HG03354 (cell line): Measurements from ENCODE around the gene BRD4.

Source experiments
- ATAC-seq: cut with Tn5 transposase; IDR thresholded peaks from one replicate; pipeline ENCODE4 v1.9.1; 2021; ENCODE audit warnings: mild to moderate bottlenecking; ENCODE audit not compliant: unreplicated experiment, poor library complexity, severe bottlenecking

BRD4 gene

DNA sequence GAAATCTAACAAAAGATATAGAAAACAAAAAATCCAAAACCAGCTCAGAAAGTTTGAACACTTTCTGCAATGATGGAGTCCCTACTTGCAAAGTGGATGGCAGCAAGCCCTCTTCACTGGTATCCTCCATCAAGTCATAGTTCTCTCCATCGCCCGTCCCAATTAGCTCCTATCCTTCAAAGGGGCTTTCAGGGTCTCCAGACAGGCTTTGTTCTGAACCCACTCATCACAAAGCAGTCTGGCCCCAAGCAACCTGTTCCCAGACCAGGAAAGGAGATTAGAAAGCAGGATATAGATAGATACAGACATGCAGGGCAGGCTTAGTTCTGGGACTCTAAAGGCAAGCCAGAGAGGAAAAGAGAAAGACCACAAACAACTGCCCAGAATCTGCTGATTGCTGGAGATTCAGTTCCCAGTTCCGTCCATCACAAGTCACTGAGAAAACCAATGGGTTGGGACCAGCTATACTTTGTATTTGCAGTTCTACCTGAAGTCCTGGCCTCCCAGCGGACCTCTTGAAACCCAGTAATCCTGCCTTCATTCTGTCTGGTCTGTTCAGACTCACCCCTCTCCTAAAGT lies 52.9 kb downstream of the BRD4 start:
- no peak for ATAC-seq

DNA sequence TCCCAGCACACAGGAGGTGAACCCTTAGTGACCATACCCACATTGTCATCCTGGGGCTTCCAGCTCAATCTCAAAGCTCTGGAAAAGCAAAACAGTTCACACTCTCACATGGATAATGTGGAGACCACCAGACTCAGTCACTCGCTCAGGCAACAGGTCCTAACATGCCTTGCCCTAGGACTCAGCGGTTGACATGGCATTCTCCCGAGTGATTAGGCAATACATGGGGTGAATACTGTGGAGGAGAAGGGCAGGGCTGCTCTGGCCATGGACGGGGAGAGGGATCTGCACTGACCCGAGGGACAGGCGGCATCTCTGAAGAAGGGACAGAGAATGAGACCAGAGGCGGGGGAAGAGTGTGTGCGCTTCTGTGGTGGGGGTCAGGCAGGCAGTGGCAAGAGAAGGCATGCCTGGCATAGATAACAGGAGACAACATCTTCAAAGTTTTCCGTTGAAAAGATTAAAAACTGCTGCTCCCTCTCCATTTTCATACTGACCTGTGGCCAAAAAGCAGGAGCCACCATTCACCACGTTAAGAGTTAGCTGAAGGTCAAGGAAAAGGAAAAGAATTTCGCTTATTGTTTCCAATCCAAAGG lies 55.6 kb downstream of the BRD4 start:
- no peak for ATAC-seq

DNA sequence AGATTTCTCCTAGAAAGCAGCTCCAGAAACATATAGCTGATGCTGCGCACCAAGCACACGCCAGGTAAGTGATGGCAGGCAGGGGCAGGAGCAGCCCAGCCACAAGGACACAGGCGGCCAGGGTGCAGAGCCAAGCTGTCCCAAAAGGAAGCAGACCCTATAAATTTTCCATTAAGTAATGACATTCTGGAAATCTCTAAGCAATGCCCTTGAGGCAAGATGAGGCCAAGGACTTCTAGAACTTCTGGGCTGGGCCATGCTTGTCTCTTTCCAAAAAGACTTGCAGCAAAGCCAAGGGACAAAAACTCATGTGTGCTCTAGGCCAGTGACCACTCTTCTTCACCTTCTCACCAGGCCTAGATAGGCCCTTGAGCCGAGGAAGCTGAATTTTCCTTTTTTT lies 57.9 kb downstream of the BRD4 start:
- ATAC-seq, result no peak

DNA sequence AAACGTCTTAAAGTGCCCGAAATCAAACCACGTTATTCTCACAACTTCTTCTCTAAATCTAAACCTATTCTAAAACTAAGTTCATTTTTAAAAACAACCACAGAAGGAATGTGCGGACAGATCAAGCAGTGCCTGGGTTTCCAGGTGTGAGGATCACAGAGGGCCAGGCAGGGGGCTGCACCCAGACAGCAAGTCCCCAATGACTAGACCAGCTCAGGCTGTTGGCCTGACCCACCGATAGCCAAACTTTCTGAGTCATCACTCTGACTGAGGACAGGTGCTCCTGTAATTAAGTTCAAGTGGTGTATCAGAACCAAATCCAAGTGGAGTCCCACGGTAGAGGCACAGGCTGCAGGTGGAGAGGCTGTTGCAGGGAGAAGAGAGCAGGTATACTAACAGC lies 62.5 kb downstream of the BRD4 start:
- ATAC-seq, result no peak

DNA sequence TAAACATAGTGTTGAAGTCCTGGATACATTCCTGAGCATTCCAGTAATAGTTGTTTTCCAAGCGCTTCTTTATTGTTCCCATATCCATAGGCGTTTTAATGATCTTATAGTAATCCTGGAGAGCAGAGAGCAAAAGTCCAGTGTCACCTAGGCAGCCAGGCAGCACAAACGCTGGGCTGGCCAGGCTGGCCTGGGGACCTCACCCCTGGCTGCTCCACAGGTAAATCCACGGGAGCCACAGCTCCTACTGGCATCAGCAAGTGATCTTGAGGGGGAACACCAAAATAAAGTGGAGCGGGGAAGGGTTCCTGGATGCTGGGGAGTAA lies 63.4 kb downstream of the BRD4 start:
- no peak for ATAC-seq

DNA sequence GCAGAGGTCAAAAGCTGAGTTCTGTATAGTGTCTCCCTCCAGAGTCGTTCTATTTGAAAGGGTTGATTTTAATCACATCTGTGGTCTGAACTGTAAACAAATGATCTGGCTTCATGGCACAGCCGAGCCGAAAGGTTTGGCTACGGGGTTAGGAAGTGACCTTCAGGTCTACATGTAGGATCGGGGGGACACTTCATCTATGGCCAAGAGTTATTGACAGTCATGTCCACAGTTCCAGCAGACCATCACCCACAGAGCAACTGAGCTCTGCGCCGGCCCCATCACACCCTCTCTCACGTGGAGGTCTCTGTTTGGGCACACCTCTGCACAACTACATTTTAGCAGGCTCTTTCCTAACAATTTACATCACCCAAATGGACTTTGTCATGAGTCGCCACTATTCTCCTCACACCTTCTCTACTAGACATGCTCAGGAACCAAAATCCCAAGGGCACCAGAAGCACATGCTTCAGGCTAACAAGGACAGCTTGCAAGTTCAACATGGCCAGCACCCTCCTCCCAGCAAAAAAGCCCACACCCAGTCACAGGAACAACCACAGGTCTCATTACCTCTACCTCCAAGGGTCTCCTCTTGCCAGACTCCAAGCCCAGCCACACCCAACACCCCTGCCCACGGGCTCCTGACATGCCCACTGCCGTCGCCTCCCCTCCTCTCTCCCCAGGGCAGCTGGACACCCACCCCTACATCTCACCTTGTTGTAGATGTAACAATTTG lies 64.0 kb downstream of the BRD4 start:
- ATAC-seq, result no peak

DNA sequence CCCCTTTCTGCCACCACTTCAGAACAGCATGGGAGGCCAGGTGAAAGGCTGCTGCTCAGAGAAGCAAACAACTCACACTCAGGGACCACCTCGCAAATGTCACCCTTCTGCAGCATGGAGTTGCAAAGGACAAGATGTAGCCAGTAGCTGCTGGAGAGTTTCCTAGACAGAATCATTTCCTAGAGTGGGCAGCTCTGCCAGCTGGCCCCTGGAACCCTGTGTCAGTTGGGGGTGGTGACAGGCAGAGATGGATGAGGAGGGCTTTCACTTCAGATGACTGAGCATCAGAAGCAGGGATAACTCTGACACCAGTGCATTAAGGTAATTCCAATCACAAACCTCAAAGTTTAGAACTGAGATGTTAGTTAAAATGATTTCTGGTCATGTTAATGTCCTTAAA lies 65.7 kb downstream of the BRD4 start:
- no peak for ATAC-seq

DNA sequence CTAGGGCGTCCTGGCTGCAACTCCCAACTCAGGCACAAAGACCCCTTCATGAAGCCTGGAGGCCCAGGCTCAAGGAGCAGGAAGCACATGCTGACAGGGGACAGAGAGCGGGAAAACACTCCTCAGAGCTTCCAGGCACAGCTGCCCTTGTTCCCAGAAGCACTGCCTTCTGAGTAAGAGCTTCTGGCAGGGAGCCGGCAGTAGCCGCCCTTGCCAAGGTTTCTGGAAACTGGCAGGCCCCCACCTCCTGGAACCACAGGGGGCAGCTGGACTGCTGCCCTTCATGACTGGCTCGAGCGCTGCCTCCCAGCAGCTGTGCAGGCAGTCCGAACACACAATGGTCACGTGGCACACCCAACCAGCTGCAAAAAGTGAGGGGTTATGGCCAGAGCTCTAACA lies 66.5 kb downstream of the BRD4 start:
- ATAC-seq, result no peak

DNA sequence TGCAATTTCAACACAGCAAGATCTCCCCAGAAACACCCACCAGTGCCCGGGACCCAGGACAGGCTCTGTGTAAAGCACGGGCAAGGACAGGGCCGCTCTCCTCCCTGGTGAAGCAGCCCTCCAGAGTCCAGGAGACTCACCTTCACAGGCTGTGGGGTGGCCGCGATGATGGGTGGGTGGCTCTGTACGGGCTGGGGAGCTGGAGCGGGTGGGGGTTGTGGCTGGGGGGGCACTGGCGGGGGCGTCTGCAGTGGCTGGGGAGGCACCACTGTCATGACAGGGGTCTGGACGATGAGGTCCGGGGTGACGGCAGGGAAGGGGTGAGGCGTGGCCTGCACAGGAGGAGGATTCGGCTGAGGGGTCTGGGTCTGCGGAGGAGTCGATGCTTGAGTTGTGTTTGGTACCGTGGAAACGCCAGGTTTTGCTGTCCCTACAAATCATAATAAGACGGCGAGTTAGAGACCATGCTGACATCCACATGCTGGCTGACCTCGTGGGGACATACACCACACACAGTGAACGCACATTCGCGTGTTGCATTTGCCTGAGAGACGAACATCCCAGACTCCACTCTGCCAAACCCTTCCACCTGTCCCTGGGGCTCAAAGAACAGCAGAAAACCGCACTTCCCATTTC lies 67.0 kb downstream of the BRD4 start:
- ATAC-seq, result no peak

DNA sequence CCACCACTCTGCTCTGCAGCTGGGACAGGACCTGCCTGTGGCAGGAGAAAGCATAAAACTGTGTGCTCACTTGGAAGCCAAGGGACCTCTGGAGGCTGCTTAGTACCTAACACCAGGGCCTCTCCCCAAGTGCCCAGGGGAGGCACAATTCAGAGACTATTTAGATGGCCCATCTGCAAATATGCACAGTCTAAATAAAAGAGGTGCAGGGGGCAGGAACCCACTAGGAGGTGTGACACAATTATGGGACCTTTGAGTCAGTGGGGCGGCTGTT lies 67.5 kb downstream of the BRD4 start:
- ATAC-seq, result no peak

DNA sequence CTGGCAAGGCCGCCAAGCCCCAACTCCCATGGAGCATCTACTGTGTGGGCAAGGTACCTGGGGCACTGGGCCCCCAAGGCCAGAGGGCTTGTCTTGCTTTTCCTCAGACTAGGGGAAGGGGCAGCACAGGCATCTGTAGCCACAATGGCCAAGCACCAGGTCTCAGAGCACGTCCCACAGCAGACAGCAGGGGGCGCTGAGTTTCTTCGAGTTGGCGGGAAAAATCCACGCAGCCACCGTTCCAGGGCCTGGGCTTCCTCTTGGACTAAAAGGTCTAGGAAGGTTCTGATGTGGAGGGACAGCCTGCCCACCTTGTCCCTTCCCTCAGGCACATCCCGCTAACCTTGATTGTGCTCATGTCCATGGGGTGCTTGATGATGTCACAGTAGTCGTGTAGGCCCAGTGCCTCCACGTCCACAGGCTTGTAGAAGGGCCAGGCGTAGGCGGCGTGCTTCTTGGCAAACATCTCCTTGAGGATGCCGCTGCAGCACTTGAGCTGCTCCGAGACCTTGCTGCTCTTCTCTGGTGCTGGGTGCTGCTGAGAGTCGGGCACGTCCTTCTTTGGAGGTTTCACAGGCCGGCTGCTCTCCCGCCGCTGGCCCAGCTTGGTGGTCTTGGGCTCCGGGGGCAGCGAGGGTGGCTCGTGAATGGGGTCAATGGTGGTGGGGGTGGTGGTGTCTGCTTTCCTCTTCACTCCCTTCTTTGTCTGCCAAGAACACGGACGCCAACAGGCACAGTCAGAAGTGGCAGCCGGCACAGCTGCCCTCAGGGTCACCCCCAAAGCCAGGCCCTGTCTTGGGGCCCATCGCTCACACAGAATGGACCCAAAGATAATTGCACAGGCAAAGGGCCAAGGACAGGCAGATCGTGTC lies 68.0 kb downstream of the BRD4 start:
- ATAC-seq, result no peak

DNA sequence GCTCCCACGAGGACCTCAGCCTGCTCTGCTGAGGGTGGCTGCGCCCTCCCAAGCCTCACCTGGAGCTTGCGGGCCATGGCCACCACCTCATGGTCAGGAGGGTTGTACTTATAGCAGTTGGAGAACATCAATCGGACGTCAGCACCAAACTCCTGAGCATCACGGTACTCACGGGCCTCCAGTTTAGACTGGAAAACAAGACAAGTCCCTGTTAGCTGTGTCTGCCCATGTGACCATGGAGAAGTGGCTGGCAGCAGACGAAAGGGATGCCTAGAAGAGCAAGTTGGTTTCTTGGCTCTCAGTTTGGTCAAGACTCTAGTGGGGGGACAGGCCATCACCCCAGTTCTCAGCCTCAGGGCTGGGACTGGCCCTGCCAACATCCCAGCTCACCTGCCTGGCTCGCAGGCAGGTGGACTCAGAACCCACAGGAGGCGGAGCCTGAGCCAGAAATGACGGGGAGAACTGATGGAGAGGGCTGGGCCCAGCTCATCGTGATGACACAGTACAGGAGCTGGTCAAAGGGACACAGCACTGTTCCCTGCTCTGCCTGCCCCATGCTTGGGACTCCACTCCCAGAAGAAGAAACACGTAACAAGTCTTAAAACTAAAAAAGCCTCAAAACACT lies 68.9 kb downstream of the BRD4 start:
- ATAC-seq, result no peak

DNA sequence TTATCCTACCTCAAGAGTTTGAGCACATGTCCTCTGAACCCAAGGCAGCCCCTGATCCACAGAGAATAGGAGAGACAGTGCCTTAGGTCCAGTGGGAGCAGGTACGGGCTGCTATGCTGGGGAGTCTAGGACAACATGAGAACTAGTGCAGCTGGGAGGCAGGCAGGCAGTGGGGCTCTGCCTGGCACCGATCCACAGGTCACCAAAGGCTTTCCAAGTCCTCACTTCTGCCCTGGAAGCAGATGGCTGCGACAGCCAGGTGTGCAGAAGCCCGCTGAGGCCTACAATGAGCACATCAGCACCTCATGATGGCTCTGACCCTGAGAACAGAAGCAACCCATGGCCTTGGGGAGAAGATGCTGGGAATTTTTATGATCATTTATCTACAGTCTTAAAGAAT lies 70.3 kb downstream of the BRD4 start:
- no peak for ATAC-seq

DNA sequence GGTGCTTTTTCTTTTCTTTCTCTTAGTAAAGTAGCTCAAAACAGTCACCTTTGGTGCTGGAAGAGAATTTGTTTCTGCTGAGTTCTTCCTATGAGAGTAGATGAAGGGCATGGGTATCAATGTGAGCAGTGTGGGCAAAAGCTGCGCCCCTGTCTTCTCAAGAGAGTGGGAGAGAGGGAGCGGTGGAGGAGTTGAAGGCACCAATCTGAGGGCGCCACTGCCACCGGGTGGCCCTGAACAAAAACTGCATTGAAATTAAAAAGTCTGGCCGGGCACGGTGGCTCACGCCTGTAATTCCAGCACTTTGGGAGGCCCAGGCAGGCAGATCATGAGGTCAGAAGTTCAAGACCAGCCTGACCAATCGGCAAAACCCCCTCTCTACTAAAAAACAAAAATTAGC lies 71.4 kb downstream of the BRD4 start:
- ATAC-seq, result no peak

DNA sequence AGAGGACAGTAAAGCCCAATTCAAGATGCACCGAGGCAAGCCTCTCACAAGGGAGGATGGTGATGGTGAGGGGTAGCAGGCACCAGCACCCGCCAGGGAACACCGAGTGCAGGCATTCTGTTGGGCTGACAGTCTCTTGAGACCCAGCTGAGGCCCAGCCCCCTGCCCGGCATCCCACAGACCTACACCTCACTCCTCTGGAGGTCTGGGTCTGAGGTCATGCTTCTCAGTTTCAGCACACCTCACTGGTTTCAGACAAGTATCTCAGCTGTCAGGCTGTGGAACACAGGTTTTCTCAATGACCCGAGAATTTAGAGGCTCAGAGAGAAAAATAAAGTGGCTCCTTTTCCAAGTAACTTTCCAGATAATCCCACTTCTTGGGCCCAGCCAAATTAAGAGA lies 72.4 kb downstream of the BRD4 start:
- ATAC-seq, result no peak

DNA sequence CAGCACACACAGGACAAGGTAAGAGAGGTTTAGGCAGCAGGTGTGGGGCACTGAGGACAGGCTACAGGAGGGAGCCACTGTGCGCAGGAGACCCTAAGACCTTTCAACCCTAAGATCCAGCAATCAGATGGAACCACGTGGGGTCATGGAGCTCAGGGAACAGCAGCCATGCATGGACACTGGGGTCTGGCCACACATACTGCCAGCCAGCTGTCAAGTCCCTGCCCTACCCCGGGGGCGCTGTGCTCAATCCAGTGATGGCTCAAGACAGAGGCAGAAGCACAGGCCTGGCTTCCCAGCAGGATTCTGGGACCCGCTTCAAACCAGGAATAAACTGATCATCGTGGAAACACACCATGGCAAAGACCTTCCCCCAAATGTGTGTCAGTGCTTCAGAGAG lies 74.6 kb downstream of the BRD4 start:
- no peak for ATAC-seq

DNA sequence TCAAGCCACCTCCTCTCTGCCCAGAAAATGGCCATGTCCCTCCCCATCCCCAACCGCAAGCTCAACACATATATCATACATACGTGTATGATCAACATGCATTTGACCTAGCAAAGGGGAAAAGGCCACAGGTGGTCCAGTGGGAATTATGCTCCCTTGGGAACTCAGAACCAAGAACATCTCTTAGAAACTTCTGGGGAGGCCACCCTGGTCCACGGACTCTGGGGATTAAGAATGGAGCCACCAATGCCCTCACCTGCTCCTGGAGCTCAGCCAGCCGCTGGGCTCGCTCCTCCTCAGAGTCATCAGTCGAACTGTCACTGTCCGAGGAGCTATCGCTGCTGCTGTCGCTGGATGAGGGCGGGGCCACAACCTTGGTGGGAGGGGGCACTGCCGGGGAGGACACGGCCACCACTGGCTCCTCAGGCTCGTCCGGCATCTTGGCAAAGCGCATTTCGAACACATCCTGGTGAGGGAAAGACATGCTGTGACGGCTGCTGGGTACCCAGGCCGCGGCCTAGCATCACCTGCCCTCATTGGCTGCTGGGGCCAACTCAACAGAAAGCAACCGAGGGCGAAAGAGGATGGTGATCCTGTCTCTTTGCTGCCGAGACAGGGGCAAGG lies 75.5 kb downstream of the BRD4 start:
- ATAC-seq, result no peak

DNA sequence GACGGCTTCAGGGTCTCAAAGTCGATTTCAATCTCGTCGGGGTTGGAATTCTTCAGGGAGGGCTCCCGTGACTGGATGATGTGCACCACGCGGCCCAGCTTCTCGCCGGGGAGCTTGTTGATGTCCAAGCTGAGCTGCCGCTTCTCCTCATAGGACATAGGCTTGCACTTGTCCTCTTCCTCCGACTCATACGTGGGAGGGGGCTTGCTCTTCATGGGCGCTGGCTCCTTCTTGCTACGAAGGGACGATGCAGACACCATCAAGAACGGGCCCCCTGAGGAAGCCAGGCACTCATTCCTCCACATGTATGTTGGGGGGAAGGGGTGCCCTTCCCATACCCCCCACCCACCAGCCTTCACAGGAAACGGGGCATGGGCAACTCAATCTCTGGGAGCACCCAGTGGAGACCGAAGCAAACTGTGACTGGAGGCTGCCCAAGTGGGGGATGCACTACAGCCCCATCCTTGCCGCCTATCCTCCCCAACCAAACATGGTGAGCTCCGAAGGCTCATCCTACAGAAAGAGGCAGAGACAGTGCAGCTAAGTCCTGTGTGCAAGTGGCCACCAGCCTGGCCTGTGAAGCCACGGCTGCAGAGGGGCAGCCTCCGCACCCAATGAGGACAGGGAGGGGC lies 76.9 kb downstream of the BRD4 start:
- ATAC-seq, result no peak

DNA sequence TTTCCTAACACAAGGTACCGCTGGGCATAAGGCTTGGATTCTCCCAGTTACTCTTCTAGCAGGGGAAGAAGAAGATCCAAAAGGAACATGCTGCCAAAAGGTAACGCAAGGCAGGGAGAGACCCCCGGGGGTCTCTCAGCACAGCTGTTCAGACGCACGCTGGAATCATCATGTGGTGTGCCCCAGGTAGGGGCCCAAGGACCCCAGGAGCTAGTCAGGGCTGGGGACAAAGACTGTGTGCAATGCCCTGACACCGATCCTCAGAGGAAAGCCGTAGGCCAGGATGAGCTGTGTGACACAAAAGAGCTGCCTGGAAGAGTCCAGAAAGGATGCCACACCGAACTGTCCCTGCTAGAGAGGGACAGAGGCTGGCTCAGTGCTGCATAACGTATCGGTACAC lies 77.8 kb downstream of the BRD4 start:
- no peak for ATAC-seq
